Sigmoid colon (tissue), 7 donors: ENCODE measurements around the gene CSF3. TPM values are rescaled to one million over a fixed set of nuclear protein-coding genes. Genes with fewer than 3 reads are reported as not detected.

ENCODE experiments used
- DNase-seq: peaks from one replicate; pipeline ENCODE4 v3.0.0-alpha.2; 2019
- H3K27ac ChIP-seq, 4 donors: fragments of 200-600 bp; sonication (generic); one replicate each; pipeline ENCODE4 v1.5.1; 2016 to 2019; ENCODE audit warnings: mild to moderate bottlenecking in 1 of 4
- H3K27me3 ChIP-seq, 3 donors: fragments of 200-600 bp; sonication (generic); one replicate each; pipeline ENCODE4 v1.5.1; 2019; ENCODE audit warnings: mild to moderate bottlenecking in 1 of 3
- H3K36me3 ChIP-seq, 4 donors: fragments of 200-600 bp; sonication (generic); one replicate each; pipeline ENCODE4 v1.5.1; 2016 to 2019
- H3K4me1 ChIP-seq, 4 donors: fragments of 200-600 bp; sonication (generic); one replicate each; pipeline ENCODE4 v1.5.1; 2017 to 2019
- H3K4me3 ChIP-seq, 4 donors: fragments of 200-600 bp; sonication (generic); one replicate each; pipeline ENCODE4 v1.5.1; 2017 to 2019; ENCODE audit warnings: mild to moderate bottlenecking in 2 of 4, moderate library complexity in 1 of 4
- H3K9me3 ChIP-seq, 4 donors: fragments of 200-600 bp in 3 of 4; sonication (generic) in 3 of 4; one replicate each; pipeline versions ENCODE4 v1.5.1 to v1.6.1; 2013 to 2019
- EP300 ChIP-seq, 4 donors: sonication (generic); formaldehyde crosslinking; IDR thresholded peaks; one replicate each; pipeline ENCODE4 v1.6.1; 2017; ENCODE audit warnings: antibody characterized with exemption in 4 of 4
- POLR2A ChIP-seq, 2 donors: fragments of 450-650 bp; IDR thresholded peaks; one replicate each; pipeline ENCODE4 v1.6.1; 2016; ENCODE audit warnings: antibody characterized with exemption in 2 of 2, mild to moderate bottlenecking in 2 of 2, moderate library complexity in 2 of 2
- POLR2AphosphoS5 ChIP-seq, 4 donors: sonication (generic); formaldehyde crosslinking; IDR thresholded peaks; one replicate each; pipeline ENCODE4 v1.6.1; 2017; ENCODE audit warnings: antibody characterized with exemption in 4 of 4
- whole genome bisulfite sequencing, 2 donors: extraction: QIAGEN DNeasy Blood & Tissue Kit; methylation state at CpG; one replicate each; pipeline ENCODE4 v1.1.7; 2013; 5-methylcytosine and 5-hydroxymethylcytosine counted together
- intact Hi-C: fragments of 100-400 bp; cut with DNase I; formaldehyde crosslinking; loops from one replicate; pipeline ENCODE4 v1.15.1; 2023
- polyA plus RNA-seq, 3 donors: library from polyadenylated mRNA; stranded (reverse); fragments of 200-250 nt; gene quantifications; one replicate each; pipeline ENCODE4 v1.2.3, GENCODE V29; 2013
- total RNA-seq, 4 donors: library from RNA; depleted of rRNA; stranded (reverse); fragments of >200 nt; gene quantifications; one replicate each; pipeline ENCODE4 v1.1.0, GENCODE V29; 2016
- TF ChIP-seq, protein P1 (sequence below), 4 experiments: fragments of 450-650 bp in 3 of 4; fragments of 200-600 bp in 1 of 4; IDR thresholded peaks; one replicate each; pipeline ENCODE4 v1.5.1; 2016 to 2019; ENCODE audit warnings: antibody characterized with exemption in 4 of 4, mild to moderate bottlenecking in 3 of 4, moderate library complexity in 2 of 4
- donor health status: healthy with polysubstance abuse.
- donor health status: Bipolar disorder and iron deficiency.
- donor health status: healthy.

Gene CSF3
- total and polyA plus RNA-seq, 7 donors = 1.2 to 23.3 (median 3.1) TPM; not detected in 4

DNA sequence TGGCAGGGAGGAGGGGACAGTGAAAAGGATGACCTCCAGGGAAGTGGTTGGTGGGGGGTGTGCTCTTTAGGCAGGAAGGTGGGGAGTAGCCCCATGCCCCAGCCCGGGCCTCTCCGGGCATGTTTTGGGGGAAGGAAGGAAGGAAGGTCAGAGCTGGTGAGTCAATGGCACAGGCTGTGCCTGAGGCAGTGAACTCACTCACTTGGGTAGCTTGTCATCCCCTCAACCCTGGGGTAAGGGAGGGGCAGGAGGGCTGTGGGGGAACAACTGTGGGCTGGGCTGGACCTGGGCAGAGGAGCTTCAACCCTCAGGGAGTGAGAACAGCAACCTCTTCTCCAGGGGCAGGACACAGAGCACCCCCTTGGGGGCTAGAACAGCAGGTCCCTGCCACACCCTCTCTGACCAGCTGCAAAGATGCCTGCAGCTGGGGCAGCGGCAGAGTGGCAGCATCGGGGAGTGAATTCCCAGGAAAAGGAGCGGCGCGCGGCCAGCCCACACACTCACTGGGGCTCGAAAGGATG, 6.3 kb downstream of the CSF3 start:
- no peak overlapping the region for H3K4me3 ChIP-seq
- no peak for DNase-seq
- peaks cover 10 to 64% (median 24%) of the 10 kb centered on the region in 4 donors for H3K36me3 ChIP-seq
- H3K27me3 ChIP-seq = no peaks in the 10 kb centered on the region
- intact Hi-C loops = no loop called here
- 93 to 95% methylated on average over 9 of the region's 9 CpGs for WGBS, 2 donors
- TF ChIP-seq, protein P1, sequence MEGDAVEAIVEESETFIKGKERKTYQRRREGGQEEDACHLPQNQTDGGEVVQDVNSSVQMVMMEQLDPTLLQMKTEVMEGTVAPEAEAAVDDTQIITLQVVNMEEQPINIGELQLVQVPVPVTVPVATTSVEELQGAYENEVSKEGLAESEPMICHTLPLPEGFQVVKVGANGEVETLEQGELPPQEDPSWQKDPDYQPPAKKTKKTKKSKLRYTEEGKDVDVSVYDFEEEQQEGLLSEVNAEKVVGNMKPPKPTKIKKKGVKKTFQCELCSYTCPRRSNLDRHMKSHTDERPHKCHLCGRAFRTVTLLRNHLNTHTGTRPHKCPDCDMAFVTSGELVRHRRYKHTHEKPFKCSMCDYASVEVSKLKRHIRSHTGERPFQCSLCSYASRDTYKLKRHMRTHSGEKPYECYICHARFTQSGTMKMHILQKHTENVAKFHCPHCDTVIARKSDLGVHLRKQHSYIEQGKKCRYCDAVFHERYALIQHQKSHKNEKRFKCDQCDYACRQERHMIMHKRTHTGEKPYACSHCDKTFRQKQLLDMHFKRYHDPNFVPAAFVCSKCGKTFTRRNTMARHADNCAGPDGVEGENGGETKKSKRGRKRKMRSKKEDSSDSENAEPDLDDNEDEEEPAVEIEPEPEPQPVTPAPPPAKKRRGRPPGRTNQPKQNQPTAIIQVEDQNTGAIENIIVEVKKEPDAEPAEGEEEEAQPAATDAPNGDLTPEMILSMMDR (IDR thresholded peaks at IDR 0.05) = no peak
- TF ChIP-seq POLR2AphosphoS5 (IDR thresholded peaks at IDR 0.05) = no peak
- no peak for TF ChIP-seq POLR2A (IDR thresholded peaks at IDR 0.05)
- no peak for TF ChIP-seq EP300 (IDR thresholded peaks at IDR 0.05)
- H3K4me1 ChIP-seq = peaks cover 0 to 63% (median 52%) of the 10 kb centered on the region in 4 donors
- H3K27ac ChIP-seq = peak overlapping the region; percentile 32 to 67 (median 54)
- H3K9me3 ChIP-seq = no peaks in the 10 kb centered on the region

DNA sequence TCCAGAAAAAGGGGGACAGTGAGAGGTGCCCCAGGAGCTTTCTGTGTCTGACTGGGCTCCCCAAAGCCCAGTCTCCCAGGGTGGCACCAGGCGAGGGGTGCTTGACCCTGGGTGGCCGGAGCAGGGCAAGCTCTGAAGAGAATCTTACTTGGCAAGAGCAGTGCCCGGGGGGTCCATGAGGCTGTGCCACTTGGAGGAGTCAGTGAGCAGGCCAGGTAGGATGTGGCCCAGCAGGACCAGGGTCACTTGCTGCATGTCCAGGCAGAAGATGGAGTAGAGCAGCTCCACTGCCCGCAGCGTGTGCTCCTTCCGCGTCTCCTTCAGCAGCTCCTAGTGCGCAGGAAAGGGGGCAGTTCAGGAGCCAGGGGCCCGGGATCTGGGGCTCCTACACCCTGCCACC, 7.3 kb downstream of the CSF3 start:
- H3K4me1 ChIP-seq = peaks cover 0 to 65% (median 55%) of the 10 kb centered on the region in 4 donors
- TF ChIP-seq, protein P1 (IDR thresholded peaks at IDR 0.05) = no peak
- no peak for TF ChIP-seq EP300 (IDR thresholded peaks at IDR 0.05)
- no peak for TF ChIP-seq POLR2AphosphoS5 (IDR thresholded peaks at IDR 0.05)
- TF ChIP-seq POLR2A (IDR thresholded peaks at IDR 0.05) = no peak
- 92 to 96% methylated on average over 9 of the region's 9 CpGs for WGBS, 2 donors

GRCh38 chr17:40022961-40023541, 7.8 kb downstream of the CSF3 start:
- TF ChIP-seq EP300 (IDR thresholded peaks at IDR 0.05) (no peak), POLR2AphosphoS5 (IDR thresholded peaks at IDR 0.05) (no peak), POLR2A (IDR thresholded peaks at IDR 0.05) (no peak)
- TF ChIP-seq, protein P1 (IDR thresholded peaks at IDR 0.05) = no peak
- H3K4me1 ChIP-seq = peaks cover 0 to 60% (median 50%) of the 10 kb centered on the region in 4 donors
- DNase-seq = no peak
- intact Hi-C loops = no loop called here
- no peak overlapping the region for H3K4me3 ChIP-seq
- peaks cover 10 to 73% (median 26%) of the 10 kb centered on the region in 4 donors for H3K36me3 ChIP-seq
- no peaks in the 10 kb centered on the region for H3K27me3 ChIP-seq
- H3K9me3 ChIP-seq = no peaks in the 10 kb centered on the region
- 35 to 76% methylated on average over 19 of the region's 19 CpGs for WGBS, 2 donors
- H3K27ac ChIP-seq = no peak overlapping the region

More for the DNA sequence above, 7.3 kb downstream of the CSF3 start:
- Histone ChIP-seq H3K9me3 (no peaks in the 10 kb centered on the region), H3K4me3 (no peak overlapping the region), H3K27me3 (no peaks in the 10 kb centered on the region), H3K27ac (peak overlapping the region in 2 of 4 donors; percentile 54 to 67), H3K36me3 (peaks cover 10 to 67% (median 24%) of the 10 kb centered on the region in 4 donors)
- intact Hi-C loops = no loop called here
- no peak for DNase-seq

DNA sequence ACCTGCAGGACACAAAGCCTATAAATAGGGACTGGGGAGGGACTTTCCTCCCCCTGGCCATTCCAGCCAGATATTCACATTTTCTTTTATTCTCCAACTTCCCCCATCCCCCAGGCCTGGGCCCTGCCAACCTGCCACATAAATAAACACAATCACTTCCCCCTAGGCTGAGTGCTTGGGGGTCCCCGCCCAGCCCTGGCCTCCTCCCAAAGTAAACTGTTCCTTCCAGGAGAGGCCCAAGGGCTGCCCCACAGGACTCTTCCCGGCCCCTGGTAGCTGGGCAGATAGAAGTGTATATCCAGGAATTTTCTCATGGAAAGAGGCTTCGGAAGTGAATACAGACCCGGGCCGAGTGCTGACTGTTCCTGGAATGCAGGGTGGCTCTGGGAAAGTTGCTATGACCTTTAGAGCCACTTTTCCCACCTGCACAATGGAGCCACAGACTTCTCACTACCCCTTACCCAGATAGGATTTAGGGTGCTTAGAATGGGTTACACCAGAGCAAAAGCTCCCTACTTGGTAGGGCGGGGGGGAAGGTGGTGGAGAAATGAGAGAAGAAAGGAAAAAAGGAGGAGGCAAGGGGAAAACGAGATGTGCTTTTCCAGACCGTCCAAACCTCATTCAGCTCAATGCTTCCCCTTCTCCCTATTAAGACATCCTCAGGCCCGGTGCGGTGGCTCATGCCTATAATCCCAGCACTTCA, 8.5 kb downstream of the CSF3 start:
- DNase-seq = peak; percentile 67
- Histone ChIP-seq H3K4me1 (peaks cover 0 to 53% (median 43%) of the 10 kb centered on the region in 4 donors), H3K27me3 (no peaks in the 10 kb centered on the region), H3K4me3 (no peak overlapping the region), H3K36me3 (peaks cover 16 to 80% (median 31%) of the 10 kb centered on the region in 4 donors), H3K9me3 (no peaks in the 10 kb centered on the region), H3K27ac (peak overlapping the region in 1 of 4 donors; percentile 3)
- intact Hi-C loops = no loop called here
- WGBS, 2 donors = 48 to 70% methylated on average over 10 of the region's 10 CpGs
- peak in 1 of 4 donors; percentile 5 for TF ChIP-seq EP300 (IDR thresholded peaks at IDR 0.05)
- TF ChIP-seq, protein P1 (IDR thresholded peaks at IDR 0.05) = no peak
- TF ChIP-seq POLR2A (IDR thresholded peaks at IDR 0.05) = no peak
- peak in 2 of 4 donors; percentile 16 to 42 for TF ChIP-seq POLR2AphosphoS5 (IDR thresholded peaks at IDR 0.05)
